Gastrocnemius medialis (tissue), 4 donors: ENCODE results near the gene BCLAF1.

Experiments
- POLR2A ChIP-seq, 2 donors: fragments of 450-650 bp; IDR thresholded peaks; one replicate each; pipeline ENCODE4 v1.6.1; 2017; ENCODE audit warnings: antibody characterized with exemption in 2 of 2, mild to moderate bottlenecking in 2 of 2, moderate library complexity in 2 of 2
- TF ChIP-seq, protein P1 (sequence below), 5 experiments: fragments of 450-650 bp in 3 of 5; fragments of 200-600 bp in 2 of 5; sonication (generic) in 2 of 5; IDR thresholded peaks in 4 of 5; conservative IDR thresholded peaks in 1 of 5; 1 replicate in 4 of 5; 2 replicates in 1 of 5; pipeline ENCODE4 v1.5.1; 2016 to 2019; ENCODE audit warnings: antibody characterized with exemption in 5 of 5, mild to moderate bottlenecking in 3 of 5, moderate library complexity in 3 of 5

DNA sequence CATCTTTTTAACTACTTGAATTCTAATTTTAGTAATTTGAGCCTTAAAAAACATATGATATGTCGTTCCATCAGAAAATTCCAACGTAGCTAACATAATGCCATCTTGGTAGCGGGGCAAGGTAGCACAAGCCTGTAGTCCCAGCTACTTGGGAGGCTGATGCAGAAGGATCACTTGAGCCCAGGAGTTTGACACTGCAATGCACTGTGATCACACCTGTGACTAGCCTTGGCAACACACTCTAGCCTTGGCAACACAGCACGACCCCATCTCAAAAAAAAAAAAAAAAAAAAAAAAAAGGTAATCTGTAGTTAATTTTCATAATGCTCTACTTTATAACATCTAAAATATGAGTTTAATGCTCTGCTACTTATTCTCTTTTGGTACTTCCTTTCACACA is 6.7 kb downstream of the BCLAF1 start:
- TF ChIP-seq, protein P1, sequence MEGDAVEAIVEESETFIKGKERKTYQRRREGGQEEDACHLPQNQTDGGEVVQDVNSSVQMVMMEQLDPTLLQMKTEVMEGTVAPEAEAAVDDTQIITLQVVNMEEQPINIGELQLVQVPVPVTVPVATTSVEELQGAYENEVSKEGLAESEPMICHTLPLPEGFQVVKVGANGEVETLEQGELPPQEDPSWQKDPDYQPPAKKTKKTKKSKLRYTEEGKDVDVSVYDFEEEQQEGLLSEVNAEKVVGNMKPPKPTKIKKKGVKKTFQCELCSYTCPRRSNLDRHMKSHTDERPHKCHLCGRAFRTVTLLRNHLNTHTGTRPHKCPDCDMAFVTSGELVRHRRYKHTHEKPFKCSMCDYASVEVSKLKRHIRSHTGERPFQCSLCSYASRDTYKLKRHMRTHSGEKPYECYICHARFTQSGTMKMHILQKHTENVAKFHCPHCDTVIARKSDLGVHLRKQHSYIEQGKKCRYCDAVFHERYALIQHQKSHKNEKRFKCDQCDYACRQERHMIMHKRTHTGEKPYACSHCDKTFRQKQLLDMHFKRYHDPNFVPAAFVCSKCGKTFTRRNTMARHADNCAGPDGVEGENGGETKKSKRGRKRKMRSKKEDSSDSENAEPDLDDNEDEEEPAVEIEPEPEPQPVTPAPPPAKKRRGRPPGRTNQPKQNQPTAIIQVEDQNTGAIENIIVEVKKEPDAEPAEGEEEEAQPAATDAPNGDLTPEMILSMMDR (IDR thresholded peaks at IDR 0.05 in 4 of 5, conservative IDR thresholded peaks at IDR 0.05 in 1 of 5), result no peak
- no peak for TF ChIP-seq POLR2A (IDR thresholded peaks at IDR 0.05)
